Measurements from ENCODE around the gene MAB21L4. TPM values are rescaled to one million over a fixed set of nuclear protein-coding genes. Genes with fewer than 3 reads are reported as not detected.

The MAB21L4 gene
- total and polyA plus RNA-seq, 2 of the 8 experiments (the other 6 are each of a cell fraction or from before 2014, with no cell fraction given) = 0.11 TPM; not detected in 1

GRCh38 chr2:240836781-240837467 is 59.0 kb downstream of the MAB21L4 start:
- H2BK120ac ChIP-seq (replicated peaks; ENCODE audit: low read depth, low read length) = no peak overlapping the region
- no peak overlapping the region for H2BK5ac ChIP-seq (ENCODE audit: low read depth, low read length)
- H3K14ac ChIP-seq (ENCODE audit: insufficient read length) = no peak overlapping the region
- no peak overlapping the region; the same call in 1 of the 2 replicates for H4K8ac ChIP-seq (ENCODE audit: extremely low read depth, insufficient read depth, low read length)
- H3K9me3 ChIP-seq (ENCODE audit: insufficient read depth in 2 of 2, low read depth in 1 of 2, low read length in 1 of 2) = no peaks in the 10 kb centered on the region
- no peak overlapping the region for H2AFZ ChIP-seq (ENCODE audit: low read length)
- peaks cover 0 to 2% (median 0%) of the 10 kb centered on the region in 4 experiments; a peak in 1 of 7 replicates for H3K4me1 ChIP-seq (replicated peaks in 1 of 4; ENCODE audit: control insufficient read depth in 3 of 4, insufficient read depth in 4 of 4, low read length in 3 of 4)
- ChIA-PET POLR2A (ENCODE audit: partially characterized antibody) (interaction anchor here (1.3 kb wide), 1 partner anchor 15 kb away, joined by 4 read pairs; no protein-coding TSS in a partner anchor), CTCF (ENCODE audit: partially characterized antibody) (no interaction called here)
- no peak overlapping the region for H3K4me3 ChIP-seq (ENCODE audit: extremely low read depth in 1 of 4, insufficient read depth in 2 of 4, low read depth in 3 of 4, low read length in 4 of 4)
- H2BK15ac ChIP-seq (ENCODE audit: low read length) = no peak overlapping the region
- H3K18ac ChIP-seq (ENCODE audit: extremely low read depth, low read length) = no peak overlapping the region
- H3K4me2 ChIP-seq (ENCODE audit: insufficient read depth in 1 of 2, low read depth in 2 of 2, low read length in 2 of 2) = no peak overlapping the region
- no peak overlapping the region for H3K27ac ChIP-seq (ENCODE audit: low read depth, low read length)
- H3K23me2 ChIP-seq (ENCODE audit: low read depth, low read length) = peaks cover 1% of the 10 kb centered on the region; the same call in 1 of the 2 replicates
- DNase-seq (ENCODE audit: low read depth in 1 of 2, low spot score in 2 of 2) (no peak), FAIRE-seq (no peak)
- no peak overlapping the region for H3K4ac ChIP-seq (replicated peaks; ENCODE audit: insufficient read length, low read depth, low read length)
- H2BK20ac ChIP-seq (ENCODE audit: low read length) = no peak overlapping the region
- no peak overlapping the region for H3K9ac ChIP-seq (replicated peaks in 1 of 4; ENCODE audit: extremely low read depth in 1 of 4, low read depth in 3 of 4, low read length in 3 of 4)
- no peak overlapping the region for H2BK12ac ChIP-seq (ENCODE audit: low read depth, low read length)
- no peak overlapping the region for H3K23ac ChIP-seq (ENCODE audit: insufficient read length)
- H3K27me3 ChIP-seq (replicated peaks in 1 of 4; ENCODE audit: control insufficient read depth in 3 of 4, extremely low read depth in 1 of 4, insufficient read depth in 3 of 4, low read length in 3 of 4) = peaks cover 0 to 5% (median 1%) of the 10 kb centered on the region in 4 experiments; a peak in 1 of 7 replicates
- H4K91ac ChIP-seq (replicated peaks; ENCODE audit: insufficient read length, low read length) = no peak overlapping the region
- no peak overlapping the region for H2AK5ac ChIP-seq (ENCODE audit: low read depth, low read length)
- no peak overlapping the region for H3K56ac ChIP-seq (replicated peaks; ENCODE audit: insufficient read length, low read depth, low read length)
- H3K79me1 ChIP-seq (ENCODE audit: low read depth, low read length) = no peaks in the 10 kb centered on the region
- no peaks in the 10 kb centered on the region for H3K36me3 ChIP-seq (ENCODE audit: control insufficient read depth in 2 of 4, insufficient read depth in 4 of 4, low read length in 3 of 4)
- no peak overlapping the region for H4K5ac ChIP-seq (ENCODE audit: insufficient read length, low read depth, low read length)
- H3K79me2 ChIP-seq (ENCODE audit: control insufficient read depth in 1 of 2, insufficient read depth in 2 of 2, low read length in 2 of 2) = no peaks in the 10 kb centered on the region
- WGBS, 2 experiments (ENCODE audit: extremely low coverage in 1 of 2, insufficient coverage in 1 of 2, insufficient read length in 1 of 2, insufficient replicate concordance in 2 of 2, low coverage in 1 of 2, low lambda C conversion rate in 2 of 2, missing lambda C conversion rate in 1 of 2) = 92% methylated on average over 17 of the region's 17 CpGs; no CpG with 5 or more reads in 1 of the 2 experiments
- peaks cover 0 to 5% of the 10 kb centered on the region in 2 experiments for H4K20me1 ChIP-seq (replicated peaks in 1 of 2; ENCODE audit: control insufficient read depth in 1 of 2, insufficient read depth in 2 of 2, low read length in 2 of 2)
- no peak for TF ChIP-seq CREB1 (IDR thresholded peaks at IDR 0.05)
- TF ChIP-seq SRF (IDR thresholded peaks at IDR 0.05; ENCODE audit: low read depth, low read length) = no peak
- no peak for TF ChIP-seq BRCA1 (IDR thresholded peaks at IDR 0.05; ENCODE audit: low read depth, low read length)
- no peak for TF ChIP-seq ZNF274 (IDR thresholded peaks at IDR 0.05; ENCODE audit: borderline replicate concordance, extremely low read depth, low read length)
- TF ChIP-seq CHD1 (IDR thresholded peaks at IDR 0.05; ENCODE audit: low read depth, low read length) = no peak
- no peak for TF ChIP-seq KDM4A (IDR thresholded peaks at IDR 0.05; ENCODE audit: low read depth, low read length, severe bottlenecking)
- TF ChIP-seq EZH2 (IDR thresholded peaks at IDR 0.05; ENCODE audit: low read depth, low read length, severe bottlenecking) = no peak
- TF ChIP-seq SAP30 (IDR thresholded peaks at IDR 0.05; ENCODE audit: insufficient read depth, insufficient replicate concordance, low read length) = no peak
- TF ChIP-seq RFX5 (IDR thresholded peaks at IDR 0.05; ENCODE audit: borderline replicate concordance, low read depth, low read length) = no peak

All from H1 (cell line).